Ammon's horn (tissue), 1 donor: ENCODE data around the gene POU2AF2.

Experiments
- DNase-seq: peaks from one replicate; pipeline ENCODE4 v3.0.0-alpha.2; 2016; ENCODE audit warnings: low spot score

Gene POU2AF2

DNA sequence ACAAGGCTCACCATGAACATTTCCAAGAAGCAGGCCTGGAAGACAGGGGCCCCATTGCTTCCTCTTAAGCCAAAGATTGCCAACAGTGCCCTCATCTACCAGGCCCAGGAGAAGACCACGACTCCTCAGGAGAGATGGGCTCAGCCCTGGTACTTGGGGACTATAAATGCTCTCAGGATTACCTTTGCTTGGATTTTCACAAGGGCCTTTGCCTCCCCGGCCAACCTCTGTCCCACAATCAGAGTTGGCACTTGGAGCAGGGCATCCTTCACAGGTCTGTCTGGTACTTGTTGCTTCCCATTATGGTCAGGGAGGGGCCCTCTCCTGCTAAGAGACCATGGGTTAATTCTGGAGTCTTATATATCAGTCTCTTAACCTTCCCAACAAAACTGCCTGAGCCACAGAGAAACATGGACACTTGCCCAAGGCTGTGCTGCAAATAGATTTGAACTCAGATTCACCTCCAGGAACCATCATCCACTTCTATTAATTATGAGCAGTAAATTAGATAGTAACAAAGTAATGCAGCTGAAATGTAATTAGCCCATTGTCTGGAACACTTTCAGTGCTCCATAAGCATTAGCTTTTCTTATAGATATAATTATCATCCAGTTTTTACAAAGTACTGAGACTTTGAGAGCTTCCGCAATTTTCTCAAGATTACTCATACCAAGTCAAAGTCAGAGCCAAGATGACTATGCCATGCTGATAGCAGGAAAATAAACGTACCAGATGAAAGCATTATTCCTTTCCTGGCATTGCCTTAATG, 86.4 kb downstream of the POU2AF2 start:
- DNase-seq: no peak

GRCh38 chr11:111334532-111335502, 89.3 kb downstream of the POU2AF2 start:
- no peak for DNase-seq

GRCh38 chr11:111335549-111335948, 90.0 kb downstream of the POU2AF2 start:
- no peak for DNase-seq
